ENCODE results near the gene LYST. TPM values are rescaled to one million over a fixed set of nuclear protein-coding genes. Genes with fewer than 3 reads are reported as not detected.

The LYST gene
- total and polyA plus RNA-seq, 2 of the 8 experiments (the other 6 are each of a cell fraction or from before 2014, with no cell fraction given) = 0.29 to 0.58 TPM

- Histone ChIP-seq H3K27ac (ENCODE audit: low read depth, low read length) (no peak overlapping the region), H3K23ac (ENCODE audit: insufficient read length) (no peak overlapping the region), H3K79me1 (ENCODE audit: low read depth, low read length) (no peaks in the 10 kb centered on the region), H2AFZ (ENCODE audit: low read length) (no peak overlapping the region), H3K23me2 (ENCODE audit: low read depth, low read length) (no peaks in the 10 kb centered on the region; the same call in 1 of the 2 replicates), H3K79me2 (ENCODE audit: control insufficient read depth in 1 of 2, insufficient read depth in 2 of 2, low read length in 2 of 2) (no peaks in the 10 kb centered on the region), H4K20me1 (replicated peaks in 1 of 2; ENCODE audit: control insufficient read depth in 1 of 2, insufficient read depth in 2 of 2, low read length in 2 of 2) (no peaks in the 10 kb centered on the region), H4K5ac (ENCODE audit: insufficient read length, low read depth, low read length) (no peak overlapping the region), H2BK20ac (ENCODE audit: low read length) (no peak overlapping the region), H3K9me3 (ENCODE audit: insufficient read depth in 2 of 2, low read depth in 1 of 2, low read length in 1 of 2) (no peaks in the 10 kb centered on the region), H2BK12ac (ENCODE audit: low read depth, low read length) (no peak overlapping the region), H3K56ac (replicated peaks; ENCODE audit: insufficient read length, low read depth, low read length) (no peak overlapping the region), H3K27me3 (replicated peaks in 1 of 4; ENCODE audit: control insufficient read depth in 3 of 4, extremely low read depth in 1 of 4, insufficient read depth in 3 of 4, low read length in 3 of 4) (no peaks in the 10 kb centered on the region), H3K36me3 (ENCODE audit: control insufficient read depth in 2 of 4, insufficient read depth in 4 of 4, low read length in 3 of 4) (no peaks in the 10 kb centered on the region), H3K4ac (replicated peaks; ENCODE audit: insufficient read length, low read depth, low read length) (no peak overlapping the region), H3K18ac (ENCODE audit: extremely low read depth, low read length) (no peak overlapping the region), H2BK15ac (ENCODE audit: low read length) (no peak overlapping the region), H4K91ac (replicated peaks; ENCODE audit: insufficient read length, low read length) (no peak overlapping the region), H3K4me3 (ENCODE audit: extremely low read depth in 1 of 4, insufficient read depth in 2 of 4, low read depth in 3 of 4, low read length in 4 of 4) (0 out of 8 replicates have a peak overlapping the region, but pooled peaks of 1 of the 4 experiments have one; percentile 2), H2BK5ac (ENCODE audit: low read depth, low read length) (no peak overlapping the region; the same call in 1 of the 2 replicates), H3K4me1 (replicated peaks in 1 of 4; ENCODE audit: control insufficient read depth in 3 of 4, insufficient read depth in 4 of 4, low read length in 3 of 4) (peaks cover 4 to 9% (median 7%) of the 10 kb centered on the region in 4 experiments; a peak in 6 of 7 replicates), H2AK5ac (ENCODE audit: low read depth, low read length) (no peak overlapping the region), H3K4me2 (ENCODE audit: insufficient read depth in 1 of 2, low read depth in 2 of 2, low read length in 2 of 2) (peak overlapping the region in 1 of 2 experiments; percentile 15; a peak in 1 of 4 replicates), H3K14ac (ENCODE audit: insufficient read length) (no peak overlapping the region), H4K8ac (ENCODE audit: extremely low read depth, insufficient read depth, low read length) (no peak overlapping the region), H2BK120ac (replicated peaks; ENCODE audit: low read depth, low read length) (no peak overlapping the region), H3K9ac (replicated peaks in 1 of 4; ENCODE audit: extremely low read depth in 1 of 4, low read depth in 3 of 4, low read length in 3 of 4) (no peak overlapping the region)
- ChIA-PET POLR2A (ENCODE audit: partially characterized antibody) (interaction anchor here (1.4 to 1.9 kb wide), 2 partner anchors 10 to 12 kb away, joined by 3 to 5 read pairs; no protein-coding TSS in a partner anchor), CTCF (ENCODE audit: partially characterized antibody) (interaction anchor here (1.0 to 1.4 kb wide), 2 partner anchors 61 to 64 kb away, joined by 3 to 6 read pairs; no protein-coding TSS in a partner anchor)
- 54% methylated on average over 2 of the region's 2 CpGs; no CpG with 5 or more reads in 1 of the 2 experiments for WGBS, 2 experiments (ENCODE audit: extremely low coverage in 1 of 2, insufficient coverage in 1 of 2, insufficient read length in 1 of 2, insufficient replicate concordance in 2 of 2, low coverage in 1 of 2, low lambda C conversion rate in 2 of 2, missing lambda C conversion rate in 1 of 2)
- FAIRE-seq (no peak), DNase-seq (ENCODE audit: low read depth in 1 of 2, low spot score in 2 of 2) (no peak)
- TF ChIP-seq BRCA1 (IDR thresholded peaks at IDR 0.05; ENCODE audit: low read depth, low read length) = no peak
Measured at GRCh38 chr1:235661568-235661967, 205.1 kb downstream of the LYST start.

Measured in H1 (cell line).